Stimulated activated CD4-positive, alpha-beta T cell treated with anti-CD3 and anti-CD28 coated beads, Interleukin-1b, Interleukin-23, amount 100 ng/mL, for 24 hours (primary cell): ENCODE measurements around the gene KLHL29.

Experiments
- DNase-seq, 4 experiments: peaks; one replicate each; pipeline ENCODE4 v3.0.0-alpha.2; 2020; ENCODE audit warnings: low read depth in 4 of 4, low spot score in 1 of 4

KLHL29 gene

DNA sequence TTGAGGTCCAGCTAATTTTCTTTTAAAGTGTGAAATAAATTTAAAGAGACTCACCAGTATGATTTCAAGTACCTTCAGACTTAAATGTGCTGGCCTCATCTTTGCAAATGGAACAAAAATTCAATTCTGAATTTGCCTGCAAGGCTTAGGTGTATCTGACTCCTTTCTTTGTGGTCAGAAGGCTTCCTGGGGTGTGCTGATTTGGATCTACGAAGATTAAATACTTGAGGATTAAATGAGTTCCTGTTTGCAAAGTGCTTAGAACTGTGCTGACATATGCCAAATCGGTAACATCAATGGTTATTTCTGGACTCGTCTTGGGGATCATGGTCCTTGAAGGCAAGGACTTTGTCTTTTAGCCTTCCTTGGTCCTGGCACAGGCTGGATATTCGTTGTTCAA, 9.7 kb downstream of the KLHL29 start:
- no peak for DNase-seq

DNA sequence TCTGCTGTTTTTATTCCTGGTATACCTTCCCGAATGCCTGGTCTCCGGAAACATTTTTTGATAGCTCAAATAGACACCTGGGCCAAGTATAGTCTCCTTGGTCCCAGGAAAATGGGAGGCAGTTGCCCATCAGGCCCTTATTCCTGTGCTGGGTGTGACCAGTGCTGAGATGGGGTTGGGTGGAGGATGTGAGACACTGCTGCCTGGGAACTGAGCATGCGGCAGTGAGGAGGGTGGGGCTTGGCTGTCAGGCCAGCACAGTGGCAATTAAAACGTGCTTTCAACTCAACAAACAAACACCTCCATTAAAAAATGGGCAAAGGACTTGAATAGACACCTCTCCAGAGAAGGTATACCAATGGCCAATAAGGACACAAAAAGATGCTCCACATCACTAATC, 12.5 kb downstream of the KLHL29 start:
- no peak for DNase-seq

DNA sequence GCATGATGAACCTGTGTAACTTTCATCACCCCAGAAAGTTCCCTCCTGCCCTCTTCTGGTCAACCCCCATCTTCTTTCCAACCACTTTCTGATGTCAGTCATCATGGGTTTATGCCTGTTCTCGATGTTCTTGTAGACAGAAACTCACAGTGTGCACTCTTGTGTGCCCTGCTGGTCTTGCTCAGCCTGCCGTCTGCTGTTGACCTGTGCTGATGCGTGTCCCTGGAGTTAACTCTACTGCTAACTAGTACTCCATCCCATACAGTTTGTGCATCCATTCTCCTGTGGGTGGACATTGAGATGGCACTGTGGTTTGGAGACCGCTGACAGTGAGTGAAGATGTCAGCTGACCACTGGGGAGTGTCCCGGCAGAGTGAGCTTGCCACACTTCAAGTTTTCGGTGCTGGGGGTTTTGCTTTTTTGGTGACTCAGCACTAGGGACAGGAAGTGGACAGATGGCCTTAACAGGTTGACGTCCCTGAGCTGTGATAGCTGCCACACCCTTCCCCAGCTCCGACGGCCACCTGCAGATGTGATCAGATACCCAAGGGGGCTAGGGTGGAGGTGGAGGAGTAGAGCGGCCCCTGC, 14.8 kb downstream of the KLHL29 start:
- DNase-seq, result no peak

DNA sequence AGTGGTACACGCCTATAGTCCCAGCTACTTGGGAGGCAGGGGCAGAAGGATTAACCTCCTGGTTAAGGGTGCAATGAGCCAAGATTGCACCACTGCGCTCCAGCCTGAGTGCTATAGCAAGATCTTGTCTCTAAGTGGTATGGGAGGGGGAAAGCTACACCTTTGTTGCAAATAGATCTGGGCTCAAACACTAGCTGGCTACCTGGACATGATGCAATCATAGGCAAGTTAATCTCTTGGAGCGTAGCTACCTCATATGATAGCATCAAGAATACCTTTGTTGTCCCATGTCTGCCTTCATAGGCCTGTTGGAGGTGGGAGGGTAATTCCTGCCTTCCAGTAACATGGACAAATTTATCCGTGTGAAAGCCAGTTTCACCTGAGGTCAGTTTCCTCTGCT, 15.7 kb downstream of the KLHL29 start:
- DNase-seq, result no peak

DNA sequence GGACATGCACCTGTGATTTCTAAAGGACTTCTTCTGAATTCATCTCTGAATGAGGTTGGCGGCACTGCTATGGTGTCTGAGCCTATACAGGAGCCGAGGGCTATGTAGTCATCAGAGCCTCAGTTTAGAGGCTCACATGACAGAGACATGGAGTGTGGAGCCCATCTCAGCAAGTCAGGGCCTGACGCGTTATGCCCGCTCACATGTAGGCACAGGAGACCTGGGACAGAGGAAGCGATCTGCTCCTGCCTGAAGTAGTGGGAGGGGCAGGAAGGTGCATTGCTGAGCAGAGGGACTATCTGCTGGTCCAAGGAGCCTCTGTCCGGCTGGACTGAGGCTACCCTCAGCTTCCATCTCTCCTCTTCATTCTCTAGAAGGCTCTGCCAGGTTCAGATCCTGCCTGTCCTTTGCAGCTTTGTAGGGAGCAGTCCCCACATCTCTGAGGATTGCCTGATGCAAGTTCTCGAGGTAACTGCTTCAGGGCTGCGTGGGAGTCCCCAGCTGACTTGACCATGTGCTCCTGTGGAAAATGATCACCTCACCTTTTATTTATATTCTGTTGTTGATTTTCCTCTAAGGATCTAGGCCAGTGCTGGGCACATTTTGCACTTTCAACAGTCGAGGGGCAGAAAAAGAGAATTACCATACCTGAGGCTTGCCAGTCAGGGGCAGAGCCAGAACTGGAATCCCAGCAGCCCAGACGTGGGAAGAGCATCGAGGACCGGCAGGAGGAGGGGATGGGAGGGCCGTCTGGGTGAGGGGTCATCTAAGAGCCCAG, 16.6 kb downstream of the KLHL29 start:
- no peak for DNase-seq

DNA sequence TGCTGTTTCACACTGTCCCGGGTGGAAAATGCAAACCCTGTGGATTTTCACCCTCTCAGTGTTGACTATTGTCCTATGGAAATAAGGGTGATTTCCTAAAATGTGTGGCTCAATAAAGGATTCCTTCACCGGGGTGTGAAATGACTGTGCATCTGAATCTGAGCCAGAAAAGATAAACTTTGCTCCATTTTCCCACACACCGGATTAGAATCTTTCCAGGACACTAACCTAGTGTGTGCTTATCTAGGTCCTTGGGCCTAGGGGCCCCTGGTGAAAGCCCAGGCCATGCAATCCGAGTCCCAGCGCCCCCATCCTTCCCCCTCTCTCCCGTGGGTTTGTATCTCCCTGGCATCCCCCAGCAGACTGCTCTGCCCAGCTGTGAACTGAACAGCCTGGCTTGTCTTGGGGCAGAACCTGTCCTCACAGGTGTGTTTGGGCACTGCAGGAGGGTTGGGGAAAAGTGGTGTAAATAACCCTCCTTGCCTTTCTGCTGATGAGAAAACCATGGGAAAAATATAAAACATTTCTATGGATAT, 17.3 kb downstream of the KLHL29 start:
- DNase-seq, result no peak

DNA sequence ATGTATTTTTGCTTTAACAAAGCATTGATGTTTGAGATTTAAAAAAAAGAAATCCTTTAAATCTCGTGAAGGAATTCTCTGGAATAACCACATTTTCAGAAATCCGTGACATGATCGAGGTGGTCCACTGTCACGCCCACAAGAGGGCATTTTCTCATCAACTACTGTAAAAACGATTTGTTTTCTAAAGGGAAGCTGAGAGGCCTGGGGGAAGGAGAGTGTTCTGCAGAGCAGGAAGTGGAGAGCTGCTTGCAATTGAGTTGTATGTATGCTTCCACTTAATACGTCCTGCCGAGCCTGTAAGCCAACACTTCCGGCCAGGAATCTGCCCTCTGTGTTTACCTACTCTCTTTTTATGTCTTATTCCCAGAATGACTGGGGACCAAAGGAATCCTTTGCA, 19.4 kb downstream of the KLHL29 start:
- no peak for DNase-seq

DNA sequence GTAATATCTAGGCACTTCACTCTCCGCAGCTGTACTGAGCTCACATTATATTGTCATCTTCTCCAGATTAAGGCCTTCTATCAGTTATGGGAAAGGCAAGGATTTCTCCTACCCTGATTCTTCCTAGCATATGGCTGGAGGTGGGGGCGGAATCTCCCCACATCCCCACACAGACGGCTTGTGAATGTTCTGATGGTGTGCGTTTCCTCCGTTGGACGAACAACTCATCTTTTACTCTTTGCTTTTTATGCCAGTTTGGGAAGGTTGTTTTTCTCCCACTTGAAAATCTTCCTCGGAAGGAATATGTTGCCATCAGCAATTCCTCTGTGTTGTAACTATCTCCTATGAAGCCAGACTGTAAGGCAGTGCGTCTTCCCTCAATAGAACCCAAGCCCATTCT, 24.3 kb downstream of the KLHL29 start:
- DNase-seq, result no peak

DNA sequence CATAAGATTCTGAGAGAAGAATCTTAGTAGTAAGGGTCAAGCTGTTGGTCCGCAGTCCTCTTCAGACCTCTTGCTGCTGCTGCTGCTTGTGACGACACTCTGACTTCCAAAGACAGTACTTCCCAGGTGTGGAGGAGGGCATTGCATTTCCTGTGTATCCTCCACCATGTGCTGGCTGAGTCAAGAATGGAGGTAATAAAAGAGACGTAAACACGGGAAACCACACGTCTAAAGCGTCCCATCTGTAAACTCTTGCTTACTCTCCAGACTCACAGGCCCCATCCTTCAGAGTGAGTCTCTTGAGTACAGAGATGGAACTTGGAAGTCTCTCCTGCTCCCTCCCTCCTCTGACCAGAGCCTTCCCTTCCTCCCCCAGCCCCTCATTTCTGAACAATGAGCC, 25.6 kb downstream of the KLHL29 start:
- no peak for DNase-seq

DNA sequence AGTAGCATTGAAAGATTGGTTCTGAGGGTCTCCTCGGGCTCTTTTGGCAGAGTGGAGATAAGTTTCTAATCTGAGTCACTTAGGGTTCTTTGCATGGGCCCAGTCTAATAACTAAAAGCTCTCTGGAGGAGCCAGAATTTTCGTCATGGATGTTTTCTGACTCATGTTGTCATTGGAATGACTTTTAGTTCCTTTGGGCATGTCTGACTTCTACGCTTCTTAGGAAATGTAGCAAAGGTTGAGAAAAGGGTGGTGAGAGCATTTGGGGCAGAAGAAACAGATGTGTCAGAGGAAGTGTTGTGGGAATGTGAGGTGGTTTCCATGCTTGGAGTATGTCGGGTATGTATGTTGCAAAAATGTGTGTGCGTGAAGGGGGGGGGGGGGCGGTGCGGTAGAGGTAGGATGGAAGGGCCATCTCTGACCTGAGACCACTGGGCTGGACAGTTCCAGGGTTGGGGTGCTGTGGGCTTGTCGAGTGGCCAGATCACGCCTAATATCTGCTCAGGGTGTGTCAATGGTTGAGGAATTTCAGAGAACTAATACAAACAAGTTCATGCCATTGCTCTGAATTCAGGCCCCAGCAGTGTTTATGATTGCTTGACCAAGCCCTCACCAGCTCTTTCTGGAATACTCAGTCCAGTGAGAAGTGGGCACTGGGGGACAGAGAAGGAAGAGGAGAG, 26.9 kb downstream of the KLHL29 start:
- no peak for DNase-seq

DNA sequence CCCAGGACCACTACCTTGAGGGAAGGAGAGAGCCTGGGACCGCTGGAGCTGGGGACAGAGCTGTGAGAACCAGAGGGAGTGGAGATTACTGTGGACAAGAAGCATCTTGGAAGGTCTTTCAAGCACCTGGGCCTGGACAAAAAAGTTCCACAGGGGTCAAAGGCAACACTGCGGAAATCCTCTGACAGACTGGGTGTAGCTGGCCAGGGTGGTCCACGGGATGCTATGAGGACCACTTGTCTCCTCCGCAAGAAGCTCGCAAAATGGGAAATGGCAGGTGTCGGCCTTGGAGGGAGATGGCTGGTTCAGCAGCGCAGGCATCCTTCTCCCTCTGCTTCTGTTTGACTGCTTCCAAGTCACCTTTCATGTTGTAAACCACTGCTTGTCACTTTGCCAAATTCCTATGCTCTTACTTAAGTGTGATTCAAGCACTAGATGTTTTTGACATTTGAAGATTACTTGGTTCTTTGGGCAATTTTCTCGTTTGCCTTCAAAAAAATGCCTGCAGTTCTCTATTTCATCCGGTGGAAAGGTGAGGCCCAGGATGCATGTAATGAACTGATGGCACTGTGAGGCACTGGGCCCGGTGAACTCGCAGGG, 27.7 kb downstream of the KLHL29 start:
- DNase-seq, result no peak

DNA sequence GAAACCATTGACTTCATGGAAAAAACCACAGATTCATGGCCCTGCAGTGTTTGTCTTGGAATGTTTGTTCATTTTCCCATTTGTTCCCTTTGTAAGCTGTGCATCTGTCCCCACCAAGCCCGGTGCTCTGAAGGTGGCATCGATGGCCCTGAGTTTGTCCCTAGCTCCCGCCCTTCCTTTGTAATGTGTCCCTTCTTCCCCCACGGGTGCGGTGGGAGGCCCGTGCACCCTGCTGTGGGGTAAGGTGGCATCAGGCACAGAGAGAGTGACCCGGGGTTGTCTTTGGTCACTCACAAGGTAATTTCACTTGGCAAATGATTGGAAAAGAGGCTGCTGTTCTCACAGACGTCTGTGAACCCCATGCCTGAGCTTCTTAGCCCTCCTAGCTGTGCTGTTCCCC, 28.7 kb downstream of the KLHL29 start:
- DNase-seq, result no peak

DNA sequence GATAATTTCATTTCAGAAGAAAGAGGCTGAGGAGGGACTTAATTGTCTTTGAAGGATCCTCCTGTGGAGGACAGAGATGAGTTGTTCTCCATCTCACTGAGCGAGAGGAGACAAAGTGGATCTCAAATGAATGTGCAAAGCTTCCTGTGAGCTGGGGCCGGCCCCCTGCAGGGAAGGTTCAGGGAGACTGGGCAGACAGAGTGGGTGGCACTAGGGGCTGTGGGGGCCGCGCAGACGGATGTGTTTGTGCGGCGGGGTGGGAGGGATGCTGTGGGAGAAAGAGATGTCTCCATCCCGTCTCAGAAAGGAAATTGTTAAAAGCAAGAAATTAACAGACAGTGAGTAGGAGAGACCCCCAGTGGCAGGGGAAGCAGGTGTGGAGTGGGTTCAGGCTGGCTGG, 29.1 kb downstream of the KLHL29 start:
- no peak for DNase-seq

DNA sequence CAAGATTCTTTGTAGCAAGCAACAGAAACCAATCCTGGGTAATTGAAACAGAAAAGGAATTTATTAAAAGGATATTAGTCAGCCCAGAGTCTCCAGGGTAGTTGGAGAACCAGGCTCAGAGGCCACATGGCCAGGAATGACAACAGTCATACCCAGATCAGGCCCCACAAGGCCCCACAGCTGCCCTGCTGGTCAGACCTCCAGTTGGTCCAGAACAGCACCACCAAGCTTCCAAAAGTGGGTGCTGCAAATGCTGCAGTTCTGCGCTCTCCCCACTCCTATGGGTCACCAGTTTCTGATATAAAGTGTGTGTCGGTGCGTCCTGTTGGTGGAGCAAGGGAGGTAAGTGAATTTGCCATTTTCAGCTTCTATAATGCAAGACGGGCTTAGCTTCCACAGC, 29.9 kb downstream of the KLHL29 start:
- no peak for DNase-seq

DNA sequence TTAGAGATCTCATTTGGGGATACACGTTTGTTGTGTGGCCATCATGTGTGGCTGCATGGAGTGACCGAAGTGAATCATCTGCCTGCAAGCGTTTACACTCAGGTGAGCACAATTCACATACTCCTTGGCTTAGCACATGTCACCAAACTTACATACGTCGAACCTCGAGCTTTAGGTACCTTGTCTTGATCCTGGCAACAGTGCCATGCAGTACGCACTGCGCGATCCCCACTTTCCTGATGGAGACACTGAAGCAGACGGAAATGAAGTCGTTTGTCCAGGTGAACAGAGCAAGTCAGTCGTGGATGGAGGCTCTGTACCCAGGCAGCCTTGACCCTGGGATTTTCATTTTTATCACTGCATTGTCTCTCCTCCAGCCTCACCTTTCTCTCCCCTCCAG, 32.3 kb downstream of the KLHL29 start:
- DNase-seq, result no peak

DNA sequence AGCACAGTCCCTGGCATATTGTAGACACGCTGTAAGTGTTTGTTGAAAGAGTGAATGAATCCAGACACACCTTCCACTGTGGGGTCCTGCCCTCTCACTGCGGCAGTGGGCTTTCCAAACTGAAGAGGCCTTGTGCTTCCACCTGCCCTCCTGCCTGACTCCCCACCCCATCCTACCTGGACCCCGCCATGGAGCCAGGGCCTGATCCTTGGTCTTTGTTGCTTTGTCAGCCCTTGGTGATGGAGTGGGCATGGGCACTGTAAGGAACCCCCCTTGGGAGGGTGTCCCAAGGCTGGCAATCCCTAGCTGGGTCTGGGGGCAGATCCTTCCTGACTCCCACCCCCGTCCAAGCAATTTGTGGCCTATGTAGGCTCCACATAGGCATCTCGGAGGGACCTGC, 33.1 kb downstream of the KLHL29 start:
- no peak for DNase-seq

DNA sequence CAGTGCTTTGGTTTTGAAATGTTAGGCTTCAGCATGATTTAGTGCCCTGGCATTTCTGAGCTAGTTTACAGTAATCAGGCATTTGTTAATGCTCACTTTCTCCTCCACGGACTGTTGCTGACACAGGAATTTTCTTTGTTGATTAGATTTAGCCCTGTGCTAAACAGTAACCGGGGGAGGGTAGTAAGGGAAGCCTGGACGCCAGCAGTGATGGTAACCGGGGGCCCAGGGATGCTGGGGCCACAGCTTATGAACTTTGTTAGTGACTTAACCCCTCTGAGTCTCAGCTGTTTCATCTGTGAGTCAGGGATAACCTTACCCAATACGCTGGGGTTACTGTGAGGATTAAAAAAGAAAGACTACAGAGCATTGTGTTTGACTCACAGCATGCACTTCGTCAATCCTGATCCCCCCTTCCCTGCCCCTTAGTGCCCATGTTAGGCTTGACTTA, 33.5 kb downstream of the KLHL29 start:
- no peak for DNase-seq

DNA sequence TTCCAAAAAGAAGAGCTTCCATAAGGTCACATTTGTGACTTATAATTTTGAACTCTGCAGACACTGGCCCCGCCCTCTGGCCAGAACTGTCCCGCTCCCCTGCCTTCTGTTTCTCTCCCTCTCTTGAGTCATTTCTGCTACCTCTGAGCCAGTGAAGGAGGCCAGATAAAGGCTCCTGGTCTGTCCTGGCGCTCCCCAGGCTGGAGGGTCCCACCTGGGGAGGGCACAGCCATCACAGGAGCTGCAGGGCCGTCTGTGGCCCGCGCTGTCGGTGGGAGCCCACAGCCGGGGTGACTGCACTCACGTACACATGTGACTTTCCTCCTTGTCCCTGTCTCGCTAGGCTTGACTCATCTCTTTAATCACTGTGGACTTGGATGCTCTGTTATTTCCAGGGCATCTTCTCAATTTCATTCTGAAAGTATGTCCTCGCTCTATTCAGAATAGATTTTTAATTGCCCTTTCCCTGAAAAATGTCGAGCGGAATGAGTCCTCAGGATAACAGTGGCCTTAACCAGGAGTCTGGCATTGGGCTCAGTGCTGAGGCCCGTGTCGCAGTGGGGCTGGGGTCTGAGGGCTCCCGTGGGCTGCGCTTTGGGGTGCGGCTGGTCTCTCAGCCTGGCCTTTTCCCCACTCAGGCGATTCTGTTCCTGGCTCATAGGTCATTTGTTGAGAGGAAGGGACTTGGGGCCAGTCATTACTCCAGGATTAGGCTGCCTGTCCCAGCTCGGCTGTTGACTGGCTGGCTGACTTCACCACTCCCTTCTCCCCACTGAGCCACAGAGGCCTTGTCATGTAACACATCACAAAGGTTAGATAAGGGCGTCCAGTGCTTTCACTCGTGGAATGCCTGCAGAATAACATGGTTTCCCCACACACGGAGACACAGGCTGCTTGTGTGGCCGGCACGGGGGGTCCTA, 34.5 kb downstream of the KLHL29 start:
- DNase-seq, result no peak

DNA sequence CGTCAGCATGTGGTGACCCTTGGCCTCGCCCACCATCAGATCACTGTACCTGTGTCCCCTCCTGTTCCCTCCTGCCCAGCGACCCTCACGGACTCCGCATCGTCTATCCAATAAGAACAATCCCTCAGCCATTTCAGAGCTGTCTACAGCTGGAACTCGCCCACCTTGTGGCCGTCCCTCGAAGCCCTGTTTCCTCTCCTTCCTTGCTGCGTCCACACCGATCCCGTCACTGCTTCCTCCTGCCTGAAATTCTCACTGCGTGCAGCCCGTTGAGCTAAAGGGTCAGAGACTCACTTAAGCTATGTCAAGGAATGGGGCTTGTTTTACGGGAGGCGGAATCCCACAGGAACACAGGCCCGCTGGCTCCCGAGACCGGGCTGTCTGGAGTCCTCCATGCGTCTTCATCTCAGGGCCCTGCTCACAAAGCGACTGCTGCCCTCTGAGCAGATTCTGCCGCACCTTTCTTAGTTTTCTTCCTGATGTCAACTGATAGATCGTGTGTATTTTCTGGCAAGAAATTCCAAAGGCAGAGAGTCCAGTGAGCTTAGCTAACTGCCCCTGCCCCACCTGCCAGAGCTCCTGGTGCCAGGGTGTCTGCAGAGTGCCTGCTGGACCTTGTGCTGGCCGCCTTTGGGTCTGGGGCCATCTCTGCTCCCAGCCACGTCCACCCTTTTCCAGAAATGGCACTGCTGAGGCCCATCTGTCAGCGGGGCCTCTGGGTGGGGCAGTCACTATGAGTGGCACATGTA, 35.3 kb downstream of the KLHL29 start:
- no peak for DNase-seq

DNA sequence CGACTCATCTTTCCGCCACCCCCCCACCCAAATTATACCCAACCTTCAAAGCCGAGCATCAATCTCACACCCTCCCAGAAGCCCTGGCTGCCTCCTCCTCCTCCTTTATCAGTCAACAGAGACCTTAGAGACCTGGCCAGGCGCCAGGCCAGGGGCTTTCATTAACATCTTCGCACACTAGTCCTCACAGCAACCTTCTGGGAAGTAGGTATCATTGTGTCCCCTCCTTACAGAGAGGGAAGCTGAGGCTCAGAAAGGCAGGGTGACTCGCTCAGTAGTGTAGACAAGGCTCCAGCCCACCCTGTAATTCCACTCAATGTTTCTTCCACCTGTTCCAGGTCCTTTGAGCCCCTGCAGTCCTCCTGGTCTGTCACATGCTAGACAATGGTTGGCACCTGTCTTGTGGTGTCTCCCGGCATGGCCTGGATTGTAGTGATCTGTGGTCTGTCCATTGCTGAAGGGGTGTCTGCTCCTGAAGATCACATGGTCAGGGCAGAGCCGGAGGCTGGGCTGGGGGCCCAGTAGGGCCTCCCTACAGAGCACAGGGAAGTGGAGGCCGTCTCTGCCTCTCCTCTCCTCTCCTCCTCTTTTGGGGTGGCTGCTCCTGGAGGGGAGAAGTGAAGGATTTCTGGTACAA, 36.0 kb downstream of the KLHL29 start:
- no peak for DNase-seq
